Naive thymus-derived CD4-positive, alpha-beta T cell (primary cell): ENCODE measurements around the gene FTCD. TPM values are rescaled to one million over a fixed set of nuclear protein-coding genes. Genes with fewer than 3 reads are reported as not detected.
A peak's percentile ranks its signal among the peaks of the same experiment; 100 is the strongest.

Experiments
- ATAC-seq: fragments of 150-1000 bp; cut with Tn5 transposase; 2 replicates; pipeline ENCODE4 v1.10.0; 2021; ENCODE audit warnings: mild to moderate bottlenecking, moderate library complexity
- CTCF ChIA-PET: fragments of 350-600 bp; sonication (Branson Sonifier 250); formaldehyde crosslinking; loops from one replicate; lab custom pipeline; 2021; ENCODE audit warnings: antibody characterized with exemption; lab: Charles Lee
- POLR2A ChIA-PET: fragments of 350-600 bp; sonication (Branson Sonifier 250); formaldehyde crosslinking; loops from one replicate; lab custom pipeline; 2021; ENCODE audit warnings: antibody characterized with exemption, inconsistent platforms; lab: Charles Lee
- DNase-seq, 9 donors: peaks; one replicate each; pipeline versions ENCODE4 v3.0.0 to v3.0.0-alpha.2; 2020 to 2022; ENCODE audit warnings: mixed read lengths in 1 of 9
- H3K27ac ChIP-seq: one replicate; pipeline ENCODE4 v1.7.0; 2013; ENCODE audit warnings: mild to moderate bottlenecking, low read depth, low read length, moderate library complexity
- H3K27me3 ChIP-seq, 2 donors: one replicate each; pipeline ENCODE4 v1.7.0; 2013; ENCODE audit warnings: low read length in 2 of 2, mild to moderate bottlenecking in 2 of 2, moderate library complexity in 2 of 2; ENCODE audit not compliant: control insufficient read depth in 2 of 2, insufficient read depth in 2 of 2
- H3K36me3 ChIP-seq, 3 experiments: 1 replicate in 2 of 3; 2 replicates in 1 of 3; pipeline ENCODE4 v1.7.0; 2013; ENCODE audit warnings: low read length in 3 of 3, mild to moderate bottlenecking in 3 of 3, moderate library complexity in 1 of 3; ENCODE audit not compliant: insufficient read depth in 3 of 3, control insufficient read depth in 2 of 3
- H3K4me1 ChIP-seq, 2 donors: one replicate each; pipeline ENCODE4 v1.7.0; 2013; ENCODE audit warnings: low read length in 2 of 2, mild to moderate bottlenecking in 2 of 2, moderate library complexity in 1 of 2; ENCODE audit not compliant: control insufficient read depth in 2 of 2, insufficient read depth in 2 of 2
- H3K4me3 ChIP-seq: 2 replicates; pipeline ENCODE4 v1.7.0; 2013; ENCODE audit warnings: mild to moderate bottlenecking, low read length
- H3K9me3 ChIP-seq, 3 experiments: 1 replicate in 2 of 3; 2 replicates in 1 of 3; pipeline ENCODE4 v1.7.0; 2013; ENCODE audit warnings: low read length in 3 of 3; ENCODE audit not compliant: control insufficient read depth in 2 of 3
- H3K27ac Mint-ChIP-seq, 9 donors: one replicate each; pipeline ENCODE4 v1.8.0; 2020 to 2022; ENCODE audit warnings: mixed read lengths in 9 of 9, mild to moderate bottlenecking in 8 of 9, moderate library complexity in 5 of 9, inconsistent platforms in 2 of 9
- H3K27me3 Mint-ChIP-seq, 5 donors: one replicate each; pipeline ENCODE4 v1.8.0; 2021 to 2022; ENCODE audit warnings: mixed read lengths in 5 of 5, mild to moderate bottlenecking in 1 of 5
- H3K36me3 Mint-ChIP-seq, 5 donors: one replicate each; pipeline ENCODE4 v1.8.0; 2020 to 2022; ENCODE audit warnings: mixed read lengths in 5 of 5, mild to moderate bottlenecking in 3 of 5, inconsistent platforms in 1 of 5
- H3K4me1 Mint-ChIP-seq, 7 donors: one replicate each; pipeline ENCODE4 v1.8.0; 2020 to 2022; ENCODE audit warnings: mixed read lengths in 7 of 7, mild to moderate bottlenecking in 3 of 7, inconsistent platforms in 1 of 7
- H3K4me3 Mint-ChIP-seq, 10 donors: one replicate each; pipeline ENCODE4 v1.8.0; 2020 to 2022; ENCODE audit warnings: mild to moderate bottlenecking in 10 of 10, mixed read lengths in 10 of 10, moderate library complexity in 6 of 10, inconsistent platforms in 2 of 10
- H3K9me3 Mint-ChIP-seq, 11 donors: one replicate each; pipeline ENCODE4 v1.8.0; 2020 to 2022; ENCODE audit warnings: mixed read lengths in 11 of 11, mild to moderate bottlenecking in 4 of 11, inconsistent platforms in 1 of 11, moderate library complexity in 1 of 11
- intact Hi-C, 2 donors: fragments of 100-400 bp; cut with micrococcal nuclease; formaldehyde crosslinking; loops; one replicate each; pipeline ENCODE4 v1.15.1; 2023
- polyA plus RNA-seq, 2 donors: library from polyadenylated mRNA; unstranded; fragments of 300-500 nt; fragmentation: Illumina TruSeq; gene quantifications; one replicate each; pipeline ENCODE4 v1.2.3, GENCODE V29; 2021
- total RNA-seq, 6 experiments: library from RNA in 5 of 6; stranded (reverse) in 5 of 6; gene quantifications; 1 replicate in 5 of 6; 2 replicates in 1 of 6; pipeline ENCODE4 v1.2.3 and lab custom pipeline; 2021 to 2026

The FTCD gene
- total and polyA plus RNA-seq, 7 experiments from 2014 or later: 0.29 to 5.7 (median 2.0) TPM; not detected in 2

GRCh38 chr21:46135782-46136395 lies 19.5 kb downstream of the FTCD start:
- no peaks in the 10 kb centered on the region for H3K9me3 ChIP-seq
- Mint-ChIP-seq H3K36me3 (no peaks in the 10 kb centered on the region), H3K27me3 (peaks cover 0 to 4% (median 0%) of the 10 kb centered on the region in 5 donors), H3K27ac (no peak overlapping the region), H3K4me1 (no peaks in the 10 kb centered on the region), H3K9me3 (no peaks in the 10 kb centered on the region), H3K4me3 (no peak overlapping the region)
- H3K27ac ChIP-seq: no peak overlapping the region
- POLR2A ChIA-PET: no interaction called here
- H3K4me1 ChIP-seq: no peaks in the 10 kb centered on the region
- no peaks in the 10 kb centered on the region for H3K36me3 ChIP-seq
- no peaks in the 10 kb centered on the region for H3K27me3 ChIP-seq
- CTCF ChIA-PET: no interaction called here
- intact Hi-C loops: no loop called here
- no peak for ATAC-seq
- DNase-seq: no peak
- H3K4me3 ChIP-seq: no peak overlapping the region

GRCh38 chr21:46131838-46132651 lies 23.3 kb downstream of the FTCD start:
- H3K4me1 Mint-ChIP-seq: peaks cover 0 to 2% (median 0%) of the 10 kb centered on the region in 7 donors

GRCh38 chr21:46131588-46131837 lies 23.9 kb downstream of the FTCD start:
- Histone ChIP-seq H3K27ac (no peak overlapping the region), H3K4me3 (no peak overlapping the region), H3K4me1 (no peaks in the 10 kb centered on the region), H3K27me3 (no peaks in the 10 kb centered on the region), H3K36me3 (no peaks in the 10 kb centered on the region), H3K9me3 (no peaks in the 10 kb centered on the region)
- intact Hi-C loops: no loop called here
- no peak overlapping the region for H3K4me3 Mint-ChIP-seq
- peaks cover 0 to 4% (median 0%) of the 10 kb centered on the region in 5 donors for H3K27me3 Mint-ChIP-seq
- peaks cover 0 to 2% (median 0%) of the 10 kb centered on the region in 7 donors for H3K4me1 Mint-ChIP-seq
- no peaks in the 10 kb centered on the region for H3K36me3 Mint-ChIP-seq
- peak; percentile 22 for ATAC-seq
- CTCF ChIA-PET: no interaction called here
- DNase-seq: no peak
- H3K9me3 Mint-ChIP-seq: no peaks in the 10 kb centered on the region
- H3K27ac Mint-ChIP-seq: no peak overlapping the region
- POLR2A ChIA-PET: no interaction called here

More at GRCh38 chr21:46131838-46132651, 23.3 kb downstream of the FTCD start:
- Histone ChIP-seq H3K27me3 (no peaks in the 10 kb centered on the region), H3K4me3 (no peak overlapping the region), H3K9me3 (no peaks in the 10 kb centered on the region), H3K36me3 (no peaks in the 10 kb centered on the region), H3K27ac (no peak overlapping the region), H3K4me1 (no peaks in the 10 kb centered on the region)
- ChIA-PET POLR2A (no interaction called here), CTCF (no interaction called here)
- no peak for DNase-seq
- Mint-ChIP-seq H3K36me3 (no peaks in the 10 kb centered on the region), H3K9me3 (no peaks in the 10 kb centered on the region), H3K27ac (no peak overlapping the region), H3K27me3 (peaks cover 0 to 4% (median 0%) of the 10 kb centered on the region in 5 donors), H3K4me3 (no peak overlapping the region)
- intact Hi-C loops: no loop called here
- ATAC-seq: no peak

GRCh38 chr21:46130831-46131587 lies 24.4 kb downstream of the FTCD start:
- ATAC-seq: no peak
- no peak overlapping the region for H3K27ac Mint-ChIP-seq
- POLR2A ChIA-PET: no interaction called here

GRCh38 chr21:46129846-46130651 lies 25.3 kb downstream of the FTCD start:
- no peaks in the 10 kb centered on the region for H3K36me3 Mint-ChIP-seq
- CTCF ChIA-PET: interaction anchor here (1.5 kb wide), 1 partner anchor 14 kb away, joined by 5 read pairs; no protein-coding TSS in a partner anchor
- intact Hi-C loops: no loop called here
- no peaks in the 10 kb centered on the region for H3K27me3 Mint-ChIP-seq
- Histone ChIP-seq H3K27me3 (no peaks in the 10 kb centered on the region), H3K36me3 (no peaks in the 10 kb centered on the region), H3K4me3 (no peak overlapping the region), H3K4me1 (no peaks in the 10 kb centered on the region), H3K9me3 (no peaks in the 10 kb centered on the region), H3K27ac (no peak overlapping the region)
- no peak overlapping the region for H3K4me3 Mint-ChIP-seq
- DNase-seq (no peak), ATAC-seq (no peak)
- no peaks in the 10 kb centered on the region for H3K9me3 Mint-ChIP-seq
- POLR2A ChIA-PET: no interaction called here
- peaks cover 0 to 2% (median 0%) of the 10 kb centered on the region in 7 donors for H3K4me1 Mint-ChIP-seq
- no peak overlapping the region for H3K27ac Mint-ChIP-seq

More at GRCh38 chr21:46130831-46131587, 24.4 kb downstream of the FTCD start:
- Mint-ChIP-seq H3K4me3 (no peak overlapping the region), H3K9me3 (no peaks in the 10 kb centered on the region), H3K36me3 (no peaks in the 10 kb centered on the region), H3K4me1 (peaks cover 0 to 2% (median 0%) of the 10 kb centered on the region in 7 donors), H3K27me3 (peaks cover 0 to 2% (median 0%) of the 10 kb centered on the region in 5 donors)
- DNase-seq: no peak
- Histone ChIP-seq H3K9me3 (no peaks in the 10 kb centered on the region), H3K27ac (no peak overlapping the region), H3K4me1 (no peaks in the 10 kb centered on the region), H3K36me3 (no peaks in the 10 kb centered on the region), H3K4me3 (no peak overlapping the region), H3K27me3 (no peaks in the 10 kb centered on the region)
- intact Hi-C loops: no loop called here
- CTCF ChIA-PET: interaction anchor here (1.5 kb wide), 1 partner anchor 13 kb away, joined by 5 read pairs; no protein-coding TSS in a partner anchor

- H3K4me1 ChIP-seq: no peaks in the 10 kb centered on the region
- Mint-ChIP-seq H3K27me3 (no peaks in the 10 kb centered on the region), H3K4me3 (no peak overlapping the region), H3K36me3 (no peaks in the 10 kb centered on the region), H3K4me1 (peaks cover 0 to 2% (median 0%) of the 10 kb centered on the region in 7 donors), H3K9me3 (no peaks in the 10 kb centered on the region), H3K27ac (no peak overlapping the region)
- no peaks in the 10 kb centered on the region for H3K9me3 ChIP-seq
- no peak for DNase-seq
- no peak overlapping the region for H3K27ac ChIP-seq
- POLR2A ChIA-PET: no interaction called here
- no peaks in the 10 kb centered on the region for H3K27me3 ChIP-seq
- H3K4me3 ChIP-seq: no peak overlapping the region
- no peaks in the 10 kb centered on the region for H3K36me3 ChIP-seq
- intact Hi-C loops: no loop called here
- ATAC-seq: no peak
- CTCF ChIA-PET: interaction anchor here (1.7 kb wide), 1 partner anchor 14 kb away, joined by 6 read pairs; no protein-coding TSS in a partner anchor
Measured at GRCh38 chr21:46128933-46129571, 26.3 kb downstream of the FTCD start.
